ENCODE data around the gene CDRT4.

The CDRT4 gene

GRCh38 chr17:15431766-15432165 is 35.7 kb downstream of the CDRT4 start:
- no peak for DNase-seq (ENCODE audit: low read depth)

- DNase-seq (ENCODE audit: low read depth) = no peak
Measured at GRCh38 chr17:15431196-15431595, 36.2 kb downstream of the CDRT4 start.

GRCh38 chr17:15424521-15424920 is 42.9 kb downstream of the CDRT4 start:
- no peak for DNase-seq (ENCODE audit: low read depth)

- DNase-seq (ENCODE audit: low read depth) = no peak
Measured at GRCh38 chr17:15422392-15422965, 44.9 kb downstream of the CDRT4 start.

GRCh38 chr17:15418781-15419180 is 48.6 kb downstream of the CDRT4 start:
- no peak for DNase-seq (ENCODE audit: low read depth)

- DNase-seq (ENCODE audit: low read depth) = no peak
Measured at GRCh38 chr17:15414532-15415306, 52.7 kb downstream of the CDRT4 start.

GRCh38 chr17:15413101-15413771 is 54.2 kb downstream of the CDRT4 start:
- DNase-seq (ENCODE audit: low read depth) = no peak

- DNase-seq (ENCODE audit: low read depth) = no peak
Measured at GRCh38 chr17:15412606-15413005, 54.8 kb downstream of the CDRT4 start.

GRCh38 chr17:15411384-15412198 is 55.8 kb downstream of the CDRT4 start:
- DNase-seq (ENCODE audit: low read depth) = no peak

GRCh38 chr17:15409721-15410250 is 57.6 kb downstream of the CDRT4 start:
- DNase-seq (ENCODE audit: low read depth) = no peak

GRCh38 chr17:15408803-15409202 is 58.6 kb downstream of the CDRT4 start:
- DNase-seq (ENCODE audit: low read depth) = no peak

- DNase-seq (ENCODE audit: low read depth) = no peak
Measured at GRCh38 chr17:15406081-15406480, 61.3 kb downstream of the CDRT4 start.

GRCh38 chr17:15405058-15405415 is 62.4 kb downstream of the CDRT4 start:
- DNase-seq (ENCODE audit: low read depth) = no peak

- no peak for DNase-seq (ENCODE audit: low read depth)
Measured at GRCh38 chr17:15404106-15405057, 63.0 kb downstream of the CDRT4 start.

- no peak for DNase-seq (ENCODE audit: low read depth)
Measured at GRCh38 chr17:15403276-15403939, 64.0 kb downstream of the CDRT4 start.

- DNase-seq (ENCODE audit: low read depth) = no peak
Measured at GRCh38 chr17:15399443-15399842, 68.0 kb downstream of the CDRT4 start.

- DNase-seq (ENCODE audit: low read depth) = no peak
Measured at GRCh38 chr17:15398736-15399331, 68.6 kb downstream of the CDRT4 start.

- no peak for DNase-seq (ENCODE audit: low read depth)
Measured at GRCh38 chr17:15398291-15398690, 69.1 kb downstream of the CDRT4 start.

- no peak for DNase-seq (ENCODE audit: low read depth)
Measured at GRCh38 chr17:15397620-15398019, 69.8 kb downstream of the CDRT4 start.

- no peak for DNase-seq (ENCODE audit: low read depth)
Measured at GRCh38 chr17:15395091-15395490, 72.3 kb downstream of the CDRT4 start.
